ENCODE measurements around the gene ESPNL.

Gene ESPNL

DNA sequence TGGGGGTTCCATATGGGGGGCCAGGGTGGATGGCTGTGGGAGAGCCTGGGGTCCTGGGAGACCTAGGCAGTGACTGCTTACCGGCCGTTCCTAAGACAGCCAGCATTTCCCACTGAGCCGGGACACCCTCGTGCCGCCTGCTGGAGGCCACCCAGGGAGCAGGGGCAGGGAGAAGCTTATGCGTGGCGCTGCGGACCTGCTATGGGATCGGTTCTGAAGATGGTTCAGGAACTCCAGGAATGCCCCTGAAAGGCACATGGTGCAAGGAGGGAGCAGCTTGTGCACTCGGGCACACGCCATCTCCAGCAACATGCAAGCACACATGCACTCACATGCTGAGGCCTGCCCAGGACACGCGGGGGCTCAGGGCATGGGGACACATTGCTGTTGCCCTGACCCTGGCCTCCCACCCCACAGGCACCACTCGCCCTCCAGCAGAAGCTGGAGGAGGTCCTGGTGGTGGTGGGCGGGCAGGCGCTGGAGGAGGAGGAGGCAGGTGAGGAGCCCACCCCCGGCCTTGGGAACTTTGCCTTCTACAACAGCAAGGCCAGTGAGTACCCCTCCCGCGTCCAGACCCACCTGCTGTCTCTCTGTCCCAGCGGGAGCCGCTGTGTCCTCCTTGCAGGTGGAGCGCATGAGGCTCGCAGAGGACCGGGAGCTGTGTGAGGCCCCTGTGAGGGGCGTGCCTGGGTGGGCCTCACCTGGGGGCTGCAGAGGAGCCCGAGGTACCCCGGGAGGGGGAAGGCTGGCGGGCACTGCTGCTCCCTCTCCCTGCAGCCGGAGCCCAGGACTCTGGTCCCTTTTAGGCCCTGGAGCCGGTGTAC is 42.5 kb downstream of the ESPNL start:
- ATAC-seq (no peak), DNase-seq (no peak)

DNA sequence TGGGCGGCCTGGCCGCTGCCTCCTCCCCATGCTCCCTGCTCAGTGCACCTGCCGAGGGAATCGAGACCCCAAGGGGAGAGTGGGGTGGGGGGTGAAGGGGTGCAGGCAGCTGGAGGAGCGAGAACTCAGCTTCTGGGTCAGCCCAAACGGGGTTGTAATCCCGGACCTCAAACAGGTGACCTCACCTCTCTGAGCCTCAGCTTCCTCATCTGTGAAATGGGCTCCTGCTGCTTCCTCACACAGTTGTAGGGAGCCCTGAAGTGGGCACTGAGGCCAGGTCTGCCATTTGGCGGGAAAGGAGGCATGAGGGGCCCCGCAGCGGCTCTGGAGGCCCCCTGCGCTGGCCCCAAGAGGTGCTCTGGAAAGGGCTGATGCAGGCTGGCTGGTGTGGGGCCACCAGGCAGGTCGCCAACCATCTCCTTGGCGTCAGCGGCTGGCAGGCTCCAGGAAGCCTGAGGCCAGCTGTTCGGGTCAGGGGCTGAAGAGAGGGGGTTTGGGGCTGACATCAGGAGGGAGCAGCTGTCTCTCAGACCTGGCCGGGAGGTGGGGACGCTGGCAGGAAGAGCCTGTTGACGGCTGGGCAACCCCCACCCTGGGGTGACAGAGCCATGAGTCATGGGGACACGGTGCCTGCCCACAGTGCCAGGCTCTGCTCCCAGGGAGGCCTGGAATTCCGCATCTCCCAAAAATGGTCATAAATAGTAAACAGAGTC is 43.3 kb downstream of the ESPNL start:
- ATAC-seq, result no peak
- peak; percentile 35 for DNase-seq

DNA sequence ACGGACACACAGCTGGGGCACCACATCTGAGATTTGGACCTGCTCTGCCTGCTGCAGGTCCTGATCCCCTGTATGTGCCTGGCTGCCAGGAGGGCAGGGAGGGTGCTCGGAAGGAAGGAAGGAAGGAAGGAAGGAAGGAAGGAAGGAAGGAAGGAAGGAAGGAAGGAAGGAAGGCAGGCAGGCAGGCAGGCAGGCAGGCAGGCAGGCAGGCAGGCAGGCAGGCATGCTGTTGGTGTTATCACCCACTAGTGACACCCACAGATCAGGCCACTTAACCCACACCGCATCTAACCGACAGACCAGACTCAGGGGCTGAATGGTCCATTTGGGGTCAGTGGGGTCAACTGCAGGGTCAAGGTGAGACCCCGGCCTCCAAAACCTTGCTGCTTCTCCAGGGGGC is 44.1 kb downstream of the ESPNL start:
- ATAC-seq (no peak), DNase-seq (no peak)

DNA sequence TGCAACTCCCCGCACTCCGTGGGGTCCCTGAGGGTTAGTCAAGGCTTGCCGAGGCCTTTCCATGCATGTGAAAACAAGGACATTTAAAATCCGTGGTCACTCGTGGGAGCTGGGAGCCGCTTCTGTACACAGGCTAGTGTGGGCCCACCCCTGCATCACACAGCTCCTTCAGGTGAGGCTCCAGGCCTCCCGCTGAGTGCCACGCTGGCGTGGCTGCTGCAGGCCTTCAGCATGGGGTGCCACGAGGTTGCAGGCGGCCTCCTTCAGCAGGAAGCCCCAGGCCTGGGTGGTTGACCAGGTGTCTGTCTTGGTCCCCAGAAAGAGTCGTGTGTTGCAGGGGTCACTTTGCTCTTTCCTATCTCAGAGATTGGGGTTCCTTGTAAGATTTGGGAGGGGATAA is 44.9 kb downstream of the ESPNL start:
- DNase-seq, result no peak
- no peak for ATAC-seq

DNA sequence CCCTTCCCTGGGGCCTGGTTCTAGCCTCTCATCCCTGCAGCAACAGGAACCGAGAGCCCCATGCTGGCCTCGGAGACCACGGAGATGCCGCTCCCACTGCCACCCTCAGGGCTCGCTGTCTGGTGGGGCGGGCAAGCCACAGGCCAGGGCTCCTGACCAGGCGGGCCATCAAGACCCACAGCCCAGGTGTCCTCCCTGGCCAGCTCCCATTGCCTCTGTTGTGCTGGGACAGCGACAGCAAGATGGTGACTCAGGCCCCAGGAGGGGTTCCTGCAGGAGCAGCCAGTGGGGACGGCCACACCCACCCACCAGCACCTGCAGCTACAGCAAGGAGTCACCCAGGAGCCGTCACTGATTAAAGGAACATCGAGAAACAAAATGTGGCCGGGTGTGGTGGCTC is 45.7 kb downstream of the ESPNL start:
- DNase-seq, result no peak
- ATAC-seq, result no peak

DNA sequence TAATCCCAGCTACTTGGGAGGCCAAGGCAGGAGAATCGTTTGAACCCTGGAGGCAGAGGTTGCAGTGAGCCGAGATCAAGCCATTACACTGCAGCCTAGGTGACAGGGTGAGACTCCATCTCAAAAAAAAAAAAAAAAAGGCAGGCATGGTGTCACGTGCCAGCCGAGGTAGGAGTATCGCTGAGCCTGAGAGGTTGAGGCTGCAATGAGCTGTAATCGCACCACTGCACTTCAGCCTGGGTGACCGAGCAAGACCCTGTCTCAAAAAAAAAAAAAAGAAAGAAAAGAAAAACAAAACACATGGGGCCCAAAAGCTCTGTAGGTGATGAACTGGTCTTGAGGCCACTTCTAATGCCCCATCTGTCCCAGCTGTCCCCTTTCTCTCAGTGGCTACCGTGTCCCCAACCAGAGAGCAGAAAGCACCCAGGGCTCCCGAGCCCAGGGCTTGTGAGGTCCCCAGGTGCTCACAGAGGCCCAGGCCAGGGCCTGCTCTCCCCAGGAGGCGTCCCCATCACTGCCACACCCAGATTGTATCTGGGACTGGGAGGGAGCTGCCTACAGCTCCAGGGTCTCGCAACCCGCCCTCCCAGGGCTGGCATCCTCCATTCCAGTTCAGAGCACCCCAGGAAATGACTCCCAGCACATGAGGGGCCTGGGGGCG is 46.9 kb downstream of the ESPNL start:
- ATAC-seq, result no peak
- no peak for DNase-seq

DNA sequence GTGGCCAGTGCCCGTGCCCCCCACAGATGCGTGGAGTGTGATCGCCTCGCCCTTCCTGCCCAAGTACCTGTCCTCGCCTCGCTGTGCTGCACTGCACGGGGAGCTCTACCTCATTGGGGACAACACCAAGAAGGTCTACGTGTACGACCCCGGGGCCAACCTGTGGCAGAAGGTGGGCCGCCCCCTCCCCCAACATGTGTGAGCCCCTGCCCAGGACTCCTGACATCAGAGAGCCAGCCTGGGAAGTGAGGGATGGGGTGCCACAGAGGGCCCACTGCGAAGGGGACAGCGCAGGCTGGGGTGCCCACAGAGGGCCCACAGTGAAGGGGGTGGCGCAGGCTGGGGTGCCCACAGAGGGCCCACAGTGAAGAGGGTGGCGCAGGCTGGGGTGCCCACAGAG is 48.8 kb downstream of the ESPNL start:
- ATAC-seq (no peak), DNase-seq (no peak)

DNA sequence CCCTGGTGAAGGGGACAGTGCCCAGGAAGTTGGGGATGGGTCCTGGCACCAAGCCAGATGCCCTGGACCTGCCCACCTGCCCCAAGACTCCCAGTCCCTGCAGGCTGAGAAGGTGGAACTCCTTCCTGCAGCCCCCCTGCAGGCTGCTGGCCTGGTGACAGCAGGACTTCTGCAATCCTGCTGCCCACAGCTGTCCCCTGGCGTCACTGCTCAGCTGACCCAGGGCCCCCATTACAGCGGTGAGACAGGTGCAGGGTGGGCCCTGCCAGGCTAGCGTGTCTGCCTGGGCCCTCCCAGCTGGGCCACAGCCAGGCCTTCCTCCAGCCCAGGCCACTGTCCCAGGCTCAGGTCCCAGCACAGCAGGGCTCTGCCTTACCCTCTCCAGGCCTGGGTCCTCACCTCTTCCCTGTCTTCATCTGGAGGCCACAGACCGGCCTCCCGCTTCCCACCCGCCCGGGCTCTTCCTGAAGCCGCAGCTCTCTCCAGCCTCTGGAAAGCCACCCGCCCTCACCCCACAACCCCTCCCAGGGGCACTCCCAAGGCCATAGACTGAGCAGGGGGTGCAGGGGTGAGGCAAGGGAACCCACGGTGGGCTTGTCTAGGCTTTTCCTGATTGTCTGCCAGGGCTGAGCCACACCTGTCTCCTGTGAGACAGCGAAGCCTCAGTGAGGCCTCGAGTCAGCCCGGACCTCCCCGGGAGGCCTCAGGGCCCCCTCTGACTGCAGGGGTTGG is 49.9 kb downstream of the ESPNL start:
- DNase-seq, result no peak
- no peak for ATAC-seq

DNA sequence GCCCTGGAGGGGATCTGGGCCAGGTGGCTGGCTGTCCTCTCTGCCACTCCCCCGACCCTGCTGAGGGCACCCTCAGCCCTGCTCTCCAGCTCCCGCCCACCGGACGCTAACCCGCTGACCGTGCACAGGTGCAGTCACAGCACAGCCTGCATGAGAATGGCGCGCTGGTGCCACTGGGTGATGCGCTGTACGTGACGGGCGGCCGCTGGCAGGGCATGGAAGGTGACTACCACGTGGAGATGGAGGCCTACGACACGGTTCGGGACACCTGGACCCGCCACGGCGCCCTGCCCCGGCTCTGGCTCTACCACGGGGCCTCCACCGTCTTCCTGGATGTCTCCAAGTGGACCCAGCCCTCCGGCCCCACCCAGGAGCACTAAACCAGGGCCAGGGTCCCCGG is 50.5 kb downstream of the ESPNL start:
- no peak for ATAC-seq
- no peak for DNase-seq

DNA sequence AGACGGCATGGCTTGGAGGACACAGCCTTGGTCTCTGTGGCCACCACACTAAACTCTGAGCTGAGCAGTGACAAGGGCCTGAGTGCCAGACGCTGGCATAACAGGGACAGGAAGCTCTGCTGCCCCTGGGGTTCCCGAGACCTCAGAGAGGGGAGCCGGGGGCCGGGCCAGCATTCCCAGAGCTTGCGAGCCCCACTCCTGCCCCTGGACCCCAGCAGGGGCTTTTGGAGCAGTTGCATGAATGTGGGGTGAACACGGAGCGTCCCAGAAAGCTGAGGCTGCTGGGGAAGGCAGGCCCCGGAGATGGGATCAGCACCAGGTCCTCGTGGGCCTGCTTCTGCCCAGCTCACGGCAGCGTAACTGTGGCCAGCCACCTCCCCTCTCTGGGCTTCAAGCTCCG is 51.1 kb downstream of the ESPNL start:
- no peak for DNase-seq
- no peak for ATAC-seq

DNA sequence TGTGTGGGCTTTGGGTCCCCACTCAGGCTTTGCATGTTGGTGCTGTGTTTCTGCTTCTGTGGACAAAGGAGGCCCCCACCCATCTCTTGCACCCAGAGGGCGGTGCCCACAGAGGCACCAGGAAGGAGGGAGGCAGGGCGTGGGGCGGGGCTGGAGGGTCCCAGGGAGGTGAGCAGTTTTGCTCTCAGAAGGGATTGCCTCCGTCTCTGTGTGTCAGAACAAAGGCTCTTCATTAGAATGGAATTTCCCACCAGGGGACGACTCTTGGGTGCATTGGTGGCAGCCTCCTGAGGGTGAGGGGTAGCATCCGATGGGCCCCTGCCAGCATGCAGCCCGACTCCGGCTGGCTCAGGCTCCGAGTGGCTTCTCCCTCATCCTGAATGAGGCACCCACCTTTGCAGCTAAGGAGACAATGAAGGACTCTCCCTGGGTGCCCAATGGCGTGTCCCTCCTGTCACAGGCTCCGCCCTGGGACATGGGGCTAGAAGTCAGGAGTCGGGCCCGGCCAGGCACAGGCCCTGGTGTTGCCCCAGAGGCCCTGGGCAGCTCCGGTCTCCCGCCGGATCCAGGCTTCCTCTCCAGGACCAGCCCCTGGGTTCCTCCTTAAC is 51.6 kb downstream of the ESPNL start:
- no peak for ATAC-seq
- no peak for DNase-seq

DNA sequence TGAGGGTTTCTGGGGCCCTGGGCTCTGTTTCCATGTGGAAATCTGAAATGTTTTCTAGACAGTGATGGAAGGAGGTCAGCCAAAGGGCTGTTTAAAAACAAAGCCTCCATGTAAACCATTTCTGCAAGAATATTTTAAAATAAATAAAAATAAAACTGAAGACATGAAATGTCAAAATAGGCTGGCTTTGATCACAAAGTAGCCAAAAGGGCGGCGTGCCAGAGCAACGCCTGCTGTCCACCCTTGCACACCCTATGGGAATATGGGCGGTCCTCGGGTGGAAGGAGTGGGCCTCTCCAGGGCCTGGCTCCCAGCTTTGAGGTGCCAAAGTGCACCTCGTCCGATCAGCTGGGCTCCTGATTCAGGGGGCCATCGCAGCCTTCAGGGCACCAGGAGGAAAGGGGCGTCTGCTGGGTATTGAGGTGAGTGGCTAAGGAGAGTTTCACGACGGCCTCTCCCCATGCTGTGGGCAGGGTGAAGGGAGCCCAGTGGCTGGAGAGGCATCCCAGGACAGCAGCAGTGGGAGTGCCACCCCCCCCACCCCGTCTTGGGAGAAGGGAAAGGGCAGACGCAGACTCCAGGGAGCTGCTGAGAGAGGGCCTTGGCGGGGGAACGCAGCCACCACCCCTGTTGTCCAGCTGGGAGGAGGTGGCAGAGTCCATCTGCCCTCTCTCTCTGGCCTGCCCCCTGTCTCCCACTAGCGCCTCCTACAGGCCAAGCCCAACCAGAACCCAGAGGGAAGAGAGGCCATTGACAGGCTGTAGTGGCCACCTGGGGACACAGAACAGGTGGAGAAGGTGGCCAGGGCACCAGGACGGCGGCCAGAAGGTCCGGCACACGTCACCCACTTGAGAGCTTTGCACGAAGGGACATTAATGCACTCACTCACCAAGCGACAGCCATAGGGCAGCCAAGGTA is 52.9 kb downstream of the ESPNL start:
- no peak for DNase-seq
- no peak for ATAC-seq

DNA sequence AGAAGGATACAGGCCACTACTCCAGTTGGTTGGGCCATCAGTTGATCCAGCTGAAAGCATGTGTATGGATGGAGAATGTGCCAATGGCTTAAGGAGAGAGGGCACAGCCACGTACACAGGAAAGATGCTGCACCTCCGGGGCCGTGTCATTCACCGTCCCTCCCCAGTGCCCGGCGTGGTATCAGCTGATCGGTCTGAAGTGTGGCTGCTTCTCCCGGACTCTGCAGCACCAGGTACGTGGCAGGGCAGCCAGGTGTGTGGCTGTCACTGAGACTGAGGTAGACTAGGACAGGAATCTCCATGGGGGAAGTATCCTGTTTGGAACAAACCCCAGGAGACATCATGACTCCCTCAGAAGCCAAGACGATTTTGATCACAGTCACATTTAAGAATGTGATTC is 54.4 kb downstream of the ESPNL start:
- ATAC-seq, result no peak
- DNase-seq, result no peak

DNA sequence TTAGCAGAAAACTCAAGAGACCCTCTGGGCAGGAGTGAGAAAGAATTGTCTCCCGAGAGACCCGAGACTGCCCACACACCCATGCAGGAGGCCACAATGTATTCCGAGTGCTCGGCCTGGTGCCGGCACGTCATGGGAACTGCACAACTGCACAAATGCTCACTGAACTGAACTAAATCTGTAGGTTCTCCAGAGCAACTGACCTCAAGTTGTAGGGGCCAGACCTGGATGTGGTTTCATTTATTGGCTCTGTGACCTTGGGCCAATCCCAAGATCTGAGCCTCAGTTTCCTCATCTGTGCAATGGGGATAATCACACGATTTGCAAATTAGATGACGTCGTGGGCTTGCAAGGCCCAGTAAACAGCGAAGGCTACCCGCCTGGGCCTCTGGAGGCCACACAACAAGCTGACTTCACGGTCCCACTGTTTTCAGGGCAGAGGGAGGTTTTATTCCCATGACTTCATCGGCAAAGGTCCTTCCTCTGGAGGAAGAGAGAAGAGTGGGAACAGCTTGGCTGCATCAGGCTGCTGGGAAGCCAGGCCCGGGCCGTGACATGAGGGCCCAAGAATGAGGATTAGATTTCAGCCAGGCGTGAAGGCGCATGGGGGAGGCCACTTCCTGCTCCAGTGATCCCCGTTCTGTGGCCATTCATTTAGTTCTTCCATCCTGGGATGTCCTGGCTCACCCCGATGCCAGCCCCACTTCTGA is 55.1 kb downstream of the ESPNL start:
- no peak for DNase-seq

DNA sequence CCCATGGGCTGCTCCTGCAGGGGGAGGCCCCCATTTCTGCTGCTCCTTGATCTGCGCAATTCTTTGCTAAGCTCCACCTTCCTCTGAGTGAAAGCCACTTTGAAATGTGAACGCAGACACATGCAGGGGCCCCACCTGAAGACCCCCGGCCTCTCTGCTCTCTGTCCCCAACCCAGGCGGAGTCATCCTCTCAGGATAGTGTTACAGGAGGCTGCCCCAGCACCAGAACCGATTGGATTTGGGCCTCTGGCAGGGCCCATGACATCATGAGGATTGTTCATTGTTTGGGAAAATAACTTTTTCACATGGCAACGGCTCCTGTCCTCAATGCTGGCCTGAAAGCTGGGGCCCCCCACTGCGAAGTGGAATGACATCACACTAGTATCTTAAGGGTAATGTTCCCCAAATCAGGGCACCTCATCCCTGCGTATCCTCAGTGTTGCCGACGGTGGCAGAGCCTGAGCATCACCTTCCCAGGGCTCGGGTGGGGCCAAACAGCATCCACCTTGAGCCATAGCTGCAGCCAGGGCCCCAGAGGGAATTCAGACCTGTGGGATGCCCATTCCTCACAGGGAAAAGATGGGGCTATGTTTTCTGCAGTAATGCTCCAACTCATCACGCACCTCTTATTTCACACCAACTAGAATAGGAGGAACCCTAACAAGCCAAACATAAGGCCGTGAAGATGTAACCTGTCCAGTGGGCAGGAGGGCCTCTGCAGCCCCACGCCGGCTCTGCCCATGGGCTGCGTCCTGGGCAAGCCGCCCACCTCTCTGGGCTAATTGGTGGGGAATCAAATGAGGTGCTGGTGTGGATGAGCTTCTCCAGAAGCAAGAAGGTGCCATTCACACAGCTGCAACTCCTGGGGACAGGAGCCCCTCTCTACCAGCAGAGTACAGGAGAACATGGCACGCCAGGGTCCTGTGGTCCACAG is 55.9 kb downstream of the ESPNL start:
- no peak for ATAC-seq
- no peak for DNase-seq

More for the DNA sequence above, 55.1 kb downstream of the ESPNL start:
- ATAC-seq, result no peak

DNA sequence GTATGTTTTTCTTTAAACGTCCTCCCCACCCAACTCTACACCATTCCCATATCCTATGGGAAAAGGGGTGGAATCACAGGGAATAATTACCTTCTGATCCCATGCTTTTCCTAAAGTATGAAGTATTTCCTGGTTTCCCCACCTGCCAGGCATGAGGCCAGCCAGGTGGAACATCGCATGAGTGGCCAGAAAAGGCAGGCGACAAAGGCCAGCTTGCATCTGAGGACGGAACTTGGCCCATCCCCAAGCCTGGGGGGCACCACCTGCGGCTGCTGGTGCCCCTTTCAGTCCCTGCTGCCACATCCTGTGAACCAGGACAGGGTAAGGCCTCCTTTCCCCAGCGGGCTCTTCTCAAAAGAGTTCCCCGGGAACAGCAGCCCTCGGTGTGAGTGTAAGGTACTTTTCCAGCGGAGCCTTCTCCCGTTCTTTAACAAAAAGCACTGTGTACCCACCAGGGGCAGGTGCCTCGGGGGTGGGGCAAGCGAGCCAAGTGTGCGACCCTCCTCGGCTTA is 57.4 kb downstream of the ESPNL start:
- ATAC-seq, result no peak
- DNase-seq, result no peak

DNA sequence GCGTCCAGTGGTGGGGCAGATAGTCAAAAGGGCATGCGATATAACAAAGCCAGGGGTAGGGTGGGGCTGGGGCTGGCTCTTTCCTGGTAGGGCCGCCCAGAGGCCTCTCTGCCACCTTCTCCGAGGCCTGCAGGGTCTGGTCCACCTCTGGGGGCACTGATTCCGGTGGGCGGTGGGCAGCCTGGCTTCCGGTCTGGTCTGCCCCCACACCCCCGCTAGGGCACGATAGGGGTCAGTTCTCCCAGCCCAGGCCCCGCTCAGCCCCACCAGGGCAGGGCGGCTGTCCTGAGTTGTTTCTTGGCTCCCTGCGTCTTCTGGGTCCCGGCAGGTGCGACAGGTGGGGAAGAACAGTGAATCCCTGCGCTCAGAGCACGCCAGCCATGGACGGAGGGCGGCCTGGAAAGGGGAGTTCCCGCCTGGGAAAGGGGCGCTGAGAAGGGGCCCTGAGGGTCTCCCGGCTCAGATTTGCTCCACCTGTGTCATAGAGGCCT is 57.9 kb downstream of the ESPNL start:
- no peak for DNase-seq

DNA sequence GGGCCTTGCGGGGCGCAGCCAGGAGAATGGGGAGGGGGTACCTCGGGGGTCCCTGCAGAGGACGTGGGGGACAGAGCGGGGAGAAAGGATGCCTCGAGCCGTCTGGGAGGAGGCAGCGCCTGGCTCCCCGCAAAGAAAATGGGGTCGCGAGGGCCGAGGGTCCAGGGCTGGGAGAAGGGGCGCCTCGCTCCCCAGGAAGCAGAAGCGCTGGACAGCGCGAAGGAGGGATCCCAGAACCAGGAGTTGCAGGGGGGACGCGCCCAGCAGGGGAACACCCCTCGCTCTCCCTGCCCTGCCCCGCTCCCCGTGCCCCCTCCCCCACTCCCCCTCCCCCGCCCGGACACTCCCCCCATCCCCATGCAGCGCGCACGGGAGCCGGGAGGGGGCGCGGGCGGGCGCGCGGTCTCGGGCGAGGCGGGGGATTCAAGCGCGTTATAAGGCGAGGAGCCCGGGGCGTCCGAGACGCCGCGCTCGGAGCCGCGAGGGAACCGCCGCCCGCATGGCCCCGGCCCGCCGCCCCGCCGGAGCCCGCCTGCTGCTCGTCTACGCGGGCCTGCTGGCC is 58.5 kb downstream of the ESPNL start, which contains the start of gene ERFE:
Gene ERFE (plus strand): TSS at position 462 of the 562 bp plus-strand sequence. CDS start 38 bp downstream, at position 500.
- ATAC-seq (peak; percentile 70), DNase-seq (peak; percentile 74)

More for the DNA sequence above, 57.9 kb downstream of the ESPNL start:
- ATAC-seq, result no peak

Measured in stimulated activated naive CD8-positive, alpha-beta T cell treated with anti-CD3 and anti-CD28 coated beads, Interleukin-15, Interleukin-2, amounts not matched to agents 100 U/mL and 50 U/mL, for 24 hours (primary cell).